KG1 (cell line): Measurements from ENCODE around the gene NRXN3.

ENCODE experiments used
- DNase-seq: peaks from one replicate; lab custom pipeline; 2025; lab: John Stamatoyannopoulos, UW

The NRXN3 gene

DNA sequence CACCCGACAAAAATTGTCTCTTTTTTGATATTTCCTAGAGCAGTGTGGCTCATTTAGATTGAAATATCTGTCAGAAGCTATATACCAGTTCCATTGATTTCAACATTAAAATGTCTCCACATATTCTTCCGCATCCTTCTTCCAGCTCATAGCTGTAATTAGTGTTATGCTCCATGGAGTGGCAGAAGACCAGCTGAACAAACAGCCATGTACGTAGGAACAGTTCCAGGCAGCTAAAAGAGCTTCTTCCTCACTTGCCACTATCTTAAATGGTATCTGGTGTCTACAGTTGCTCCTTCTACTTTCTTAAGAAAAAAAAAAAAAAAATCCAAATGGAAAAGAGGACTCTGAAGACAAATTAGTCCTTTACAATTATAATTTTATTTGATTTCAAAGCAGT, 1193.1 kb downstream of the NRXN3 start:
- no peak for DNase-seq

DNA sequence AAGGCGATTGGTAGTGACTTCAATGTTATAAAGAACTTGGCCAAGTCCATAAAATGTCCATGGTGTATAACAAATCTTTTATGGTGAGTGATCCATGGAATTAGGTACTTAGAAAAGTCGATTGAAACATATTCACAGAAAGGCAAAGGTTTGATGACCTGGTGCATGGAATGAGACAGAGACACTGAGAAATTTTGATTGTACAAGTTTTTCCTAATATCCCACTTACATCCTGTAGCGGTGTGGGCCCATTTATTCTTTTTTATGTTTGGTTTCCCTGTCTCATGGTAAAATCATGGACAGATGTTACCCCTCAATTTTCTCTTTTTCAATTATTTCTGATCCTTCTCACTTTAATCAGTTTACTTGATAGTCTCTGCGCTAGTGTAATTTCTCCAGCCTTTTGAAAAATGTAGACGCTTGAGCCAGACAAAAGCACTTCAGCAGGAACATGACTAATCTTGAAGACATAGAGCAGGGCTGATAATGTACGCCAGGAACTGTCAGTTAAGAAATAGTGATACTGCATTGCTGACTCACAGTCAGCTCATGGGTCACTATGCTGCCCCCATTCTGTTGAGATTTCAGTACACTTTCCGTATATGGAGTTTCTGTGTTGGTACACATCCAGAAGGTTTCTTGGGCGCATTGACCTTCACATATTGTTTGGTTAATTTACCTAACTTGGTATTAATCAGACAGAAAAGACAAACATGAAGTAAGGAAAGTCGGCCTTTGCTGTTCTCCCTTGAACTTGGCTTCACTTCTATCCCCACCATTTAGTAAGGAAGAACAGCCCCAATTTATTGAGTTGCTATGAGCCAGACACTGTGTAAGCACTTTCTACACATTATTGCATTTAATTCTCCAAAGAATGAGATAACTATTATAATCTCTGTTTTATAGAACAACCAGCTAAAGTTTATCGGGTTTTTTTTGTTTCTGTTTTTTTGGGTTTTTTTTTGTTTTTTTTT, 1199.5 kb downstream of the NRXN3 start:
- DNase-seq = no peak

DNA sequence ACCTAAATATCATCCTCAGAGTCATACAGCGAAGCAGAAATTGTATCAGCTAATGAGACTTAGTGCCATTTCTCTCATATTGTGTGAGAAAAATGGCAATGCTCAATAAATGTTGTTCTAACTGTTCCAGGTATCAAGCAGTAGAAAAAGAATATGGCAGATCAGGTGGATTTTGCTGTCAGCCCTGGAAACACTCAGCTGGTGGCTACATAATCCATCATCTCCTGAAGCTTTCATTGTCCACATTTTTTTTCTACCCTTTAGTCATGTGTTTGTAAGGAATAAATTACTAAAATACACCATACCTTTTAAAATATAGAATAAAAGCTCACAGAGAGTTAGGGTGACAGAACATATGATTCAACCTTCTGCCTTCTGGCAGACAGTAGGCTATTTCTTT, 1200.8 kb downstream of the NRXN3 start:
- no peak for DNase-seq

DNA sequence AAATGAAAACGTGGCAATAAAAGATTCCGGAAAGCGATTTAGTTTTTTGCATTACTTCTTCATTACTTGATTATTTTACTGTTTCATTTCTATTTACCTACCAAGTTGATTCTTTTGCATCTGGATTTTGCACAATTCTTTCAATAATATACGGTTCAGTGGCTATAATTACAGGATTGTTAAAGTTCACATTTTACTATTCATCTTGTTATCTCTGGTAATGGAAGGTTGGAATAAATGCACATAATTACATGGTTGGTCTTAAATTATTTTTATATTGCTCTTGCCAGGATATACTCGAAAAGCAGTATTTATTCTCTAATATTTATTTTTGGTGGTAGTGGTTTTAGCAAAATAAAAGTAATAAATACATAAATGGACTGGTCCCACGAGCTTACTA, 1203.3 kb downstream of the NRXN3 start:
- DNase-seq = no peak

DNA sequence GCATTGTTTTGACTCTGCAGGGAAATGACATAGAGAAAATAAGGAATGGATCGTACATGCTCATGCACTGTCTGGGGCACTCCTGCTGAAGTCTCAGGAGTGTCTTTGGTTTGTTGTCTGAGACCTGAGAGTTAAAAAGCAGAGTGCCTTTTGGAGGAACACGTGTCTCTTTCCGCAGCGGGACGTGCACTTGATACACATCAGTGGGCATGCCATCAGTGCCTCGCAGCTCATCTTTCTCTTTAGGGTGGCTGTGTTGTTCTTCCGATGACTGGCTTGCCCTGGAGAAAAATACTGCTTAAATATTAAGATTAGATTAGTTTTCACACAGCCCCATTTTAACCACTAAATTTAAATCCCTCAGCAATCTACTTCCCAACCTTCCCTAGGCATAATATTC, 1205.2 kb downstream of the NRXN3 start:
- DNase-seq = no peak

DNA sequence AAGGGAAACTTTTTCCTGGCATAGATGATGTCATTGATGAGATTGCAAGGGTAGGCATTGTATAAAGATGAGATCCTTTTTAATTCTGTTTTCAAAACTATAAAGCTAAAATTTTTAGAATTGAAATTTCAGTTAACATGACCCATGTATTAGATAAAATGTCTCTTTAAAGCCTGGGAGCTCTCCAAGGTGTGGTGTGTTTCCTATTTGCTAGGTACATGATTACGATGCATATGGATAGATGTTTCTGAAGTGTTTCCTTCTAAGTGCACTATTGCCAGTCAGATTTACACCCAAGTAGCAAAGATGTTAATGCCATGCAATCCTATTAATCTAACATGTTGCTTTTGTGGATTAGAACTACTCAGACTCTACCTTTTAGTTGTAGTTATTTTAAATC, 1206.4 kb downstream of the NRXN3 start:
- no peak for DNase-seq

DNA sequence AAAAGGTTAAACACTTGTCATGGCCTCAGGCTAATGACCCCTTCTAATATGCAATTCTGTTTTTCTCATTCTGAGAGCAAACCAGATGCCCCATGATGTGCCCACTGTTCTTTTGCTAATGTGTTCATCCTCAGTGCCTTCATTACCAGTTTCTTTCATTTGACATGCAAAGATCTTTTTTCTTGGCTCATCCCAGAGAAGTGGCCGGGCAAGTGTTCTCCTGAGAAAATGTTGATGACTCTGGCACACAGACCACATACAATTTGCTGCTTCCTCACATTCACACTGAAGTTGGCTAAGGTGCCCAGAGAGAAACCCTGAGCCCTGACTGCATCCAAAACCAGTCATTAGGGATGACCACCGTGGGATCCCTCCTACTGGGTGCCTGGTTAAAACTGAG, 1207.8 kb downstream of the NRXN3 start:
- no peak for DNase-seq

DNA sequence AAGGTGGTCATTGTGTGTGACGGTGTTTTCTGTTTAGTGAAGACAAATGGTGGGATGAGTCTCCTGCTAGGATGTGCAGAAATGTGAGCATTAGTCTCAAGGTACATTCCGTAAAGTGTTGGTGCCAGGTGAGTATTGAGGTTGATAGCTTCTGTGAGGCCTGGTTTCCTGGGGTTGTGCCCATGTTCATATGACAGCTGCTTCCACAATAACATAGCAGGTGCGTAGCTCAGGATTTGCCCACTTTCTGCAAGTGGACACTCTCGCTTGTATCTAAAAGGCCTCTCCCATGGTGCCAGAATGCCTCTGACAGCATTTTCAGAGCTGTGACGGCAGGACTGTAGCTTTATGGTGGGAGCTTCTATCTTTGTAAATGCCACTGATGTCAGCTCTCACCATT, 1209.1 kb downstream of the NRXN3 start:
- no peak for DNase-seq

DNA sequence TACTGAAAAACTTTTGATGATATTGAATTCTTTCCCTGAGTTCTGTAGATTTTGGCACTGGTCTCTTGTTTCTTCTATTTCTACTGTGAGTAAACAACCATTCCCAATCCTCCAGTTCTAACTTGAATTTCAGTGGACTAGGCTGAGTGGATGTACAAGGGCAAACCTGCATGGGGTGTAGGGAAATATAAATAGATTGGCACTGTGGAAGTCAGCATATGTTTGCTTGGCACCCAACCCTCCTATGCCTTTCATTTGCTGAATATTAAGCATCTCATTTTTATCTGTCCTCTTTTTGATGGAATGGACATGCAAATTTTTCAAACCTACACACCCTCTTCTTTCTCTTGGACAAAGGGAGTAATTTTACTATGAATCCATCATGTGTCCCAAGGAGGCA, 1212.9 kb downstream of the NRXN3 start:
- no peak for DNase-seq

DNA sequence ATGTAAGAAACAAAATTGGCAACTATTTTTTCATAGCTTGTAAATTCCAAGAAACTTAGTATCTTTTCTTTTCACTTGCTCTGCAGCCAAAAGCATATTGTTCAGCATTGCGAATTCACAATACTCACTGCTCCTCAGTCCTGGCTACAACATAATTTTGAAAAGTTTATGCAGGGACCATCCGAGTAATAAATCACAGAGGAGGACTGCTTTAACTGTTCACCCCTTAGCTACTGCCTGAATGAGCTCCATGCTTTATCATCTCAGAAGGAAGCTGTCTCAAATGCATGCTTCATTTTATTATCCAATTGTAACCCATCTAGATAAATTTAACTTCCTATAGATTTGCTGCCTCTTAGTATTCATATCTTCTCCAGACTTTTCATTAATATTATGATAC, 1213.3 kb downstream of the NRXN3 start:
- DNase-seq = no peak

DNA sequence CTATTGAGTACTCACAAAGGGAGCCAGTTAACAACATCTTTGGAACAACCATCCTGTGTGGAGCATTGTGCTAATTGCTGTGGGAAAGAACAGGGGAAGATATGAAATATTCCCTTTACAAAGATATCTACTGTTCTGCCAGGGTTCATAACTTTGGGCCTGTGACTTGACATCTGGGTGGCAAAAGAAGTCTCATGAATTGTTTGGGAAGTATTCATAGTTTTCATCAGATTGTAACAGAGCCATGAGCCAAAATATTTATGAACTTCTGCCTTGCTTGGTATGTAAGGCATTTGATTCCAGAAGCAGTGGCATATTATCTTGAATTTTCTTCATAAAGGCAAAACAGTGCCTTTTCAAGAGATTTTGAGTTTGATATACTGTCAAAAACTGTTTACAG, 1224.9 kb downstream of the NRXN3 start:
- DNase-seq = no peak

DNA sequence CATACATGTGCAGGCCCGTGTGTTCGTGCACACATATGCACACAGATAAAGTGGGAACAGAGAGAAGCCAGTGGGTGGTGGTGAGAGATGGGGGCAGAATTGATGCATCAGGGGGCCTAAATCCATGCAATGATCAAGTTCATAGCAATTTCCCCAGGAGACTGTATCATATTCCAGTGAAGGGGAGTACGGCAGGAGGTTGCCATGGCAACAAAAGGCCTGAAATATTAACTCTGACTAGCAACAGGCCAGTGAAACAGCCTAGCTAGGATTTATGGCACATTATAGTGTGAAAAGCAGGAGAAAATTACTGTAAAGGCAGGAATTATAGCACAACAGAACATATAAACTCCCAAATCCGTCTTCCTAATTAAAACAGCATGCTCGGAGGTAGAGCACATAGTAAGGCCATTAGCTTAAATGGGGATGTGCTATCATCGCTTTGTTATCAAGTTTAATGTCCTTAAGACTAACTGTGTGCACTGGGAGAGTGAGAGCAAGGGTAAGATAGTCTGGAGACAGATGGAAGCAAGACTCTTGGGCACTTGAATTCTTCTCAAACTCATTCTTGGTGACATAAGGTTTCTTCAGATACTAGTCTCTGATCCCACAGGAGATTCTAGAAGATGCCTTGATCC, 1234.8 kb downstream of the NRXN3 start:
- no peak for DNase-seq

DNA sequence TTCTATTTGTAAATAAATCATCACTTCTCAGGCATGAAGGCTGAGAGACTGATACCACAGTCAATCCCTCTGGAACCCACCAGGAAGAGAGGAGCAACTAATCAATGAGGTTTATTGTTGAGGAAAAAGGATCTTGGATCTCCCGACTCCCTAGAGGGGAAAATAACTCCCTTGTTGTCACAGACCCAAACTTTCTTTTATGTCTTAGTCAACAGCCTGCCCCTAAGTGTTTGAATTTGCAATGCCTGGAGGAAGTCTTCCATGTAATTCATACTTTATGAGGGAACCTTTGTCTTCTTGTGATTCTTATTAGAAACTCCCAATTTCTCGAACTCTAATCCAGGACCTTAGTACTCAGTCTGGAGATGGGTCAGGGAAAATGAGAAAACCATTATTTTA, 1235.3 kb downstream of the NRXN3 start:
- no peak for DNase-seq

DNA sequence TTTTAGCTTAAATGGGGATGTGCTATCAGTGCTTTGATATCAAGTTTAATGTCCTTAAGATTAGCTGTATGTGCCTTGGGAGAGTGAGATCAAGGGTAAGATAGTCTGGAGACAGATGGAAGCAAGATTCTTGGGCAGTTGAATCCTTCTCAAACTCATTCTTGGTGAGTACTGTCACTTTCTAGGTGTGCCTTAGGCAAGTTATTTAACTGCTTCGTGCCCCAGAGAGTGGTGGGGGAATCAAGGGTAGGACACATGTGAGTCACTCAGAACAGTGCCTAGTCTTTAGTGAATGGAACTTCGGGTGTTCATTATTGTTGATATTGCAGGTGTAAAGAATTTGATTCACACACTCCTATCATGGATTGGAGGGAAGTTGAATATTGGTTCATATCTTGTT, 1237.4 kb downstream of the NRXN3 start:
- DNase-seq = no peak

DNA sequence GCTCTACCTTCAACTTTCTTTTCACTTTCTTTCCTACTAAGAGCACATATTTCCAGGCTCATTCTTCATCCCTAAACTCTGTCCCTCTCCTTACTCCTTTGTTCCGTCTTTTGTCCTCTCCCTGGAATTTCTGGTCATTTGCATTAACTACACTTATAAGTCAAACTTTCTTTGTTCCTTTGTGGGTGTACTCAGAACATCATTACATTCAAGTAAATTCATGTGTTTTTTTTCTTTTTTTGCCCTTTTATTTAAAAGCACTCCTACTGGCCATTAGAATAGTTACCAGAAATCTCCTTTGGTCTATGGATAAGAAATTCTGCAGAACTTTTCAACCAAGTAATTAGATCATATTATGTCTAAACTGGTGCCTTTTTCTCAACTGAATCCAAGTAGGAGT, 1238.5 kb downstream of the NRXN3 start:
- no peak for DNase-seq

DNA sequence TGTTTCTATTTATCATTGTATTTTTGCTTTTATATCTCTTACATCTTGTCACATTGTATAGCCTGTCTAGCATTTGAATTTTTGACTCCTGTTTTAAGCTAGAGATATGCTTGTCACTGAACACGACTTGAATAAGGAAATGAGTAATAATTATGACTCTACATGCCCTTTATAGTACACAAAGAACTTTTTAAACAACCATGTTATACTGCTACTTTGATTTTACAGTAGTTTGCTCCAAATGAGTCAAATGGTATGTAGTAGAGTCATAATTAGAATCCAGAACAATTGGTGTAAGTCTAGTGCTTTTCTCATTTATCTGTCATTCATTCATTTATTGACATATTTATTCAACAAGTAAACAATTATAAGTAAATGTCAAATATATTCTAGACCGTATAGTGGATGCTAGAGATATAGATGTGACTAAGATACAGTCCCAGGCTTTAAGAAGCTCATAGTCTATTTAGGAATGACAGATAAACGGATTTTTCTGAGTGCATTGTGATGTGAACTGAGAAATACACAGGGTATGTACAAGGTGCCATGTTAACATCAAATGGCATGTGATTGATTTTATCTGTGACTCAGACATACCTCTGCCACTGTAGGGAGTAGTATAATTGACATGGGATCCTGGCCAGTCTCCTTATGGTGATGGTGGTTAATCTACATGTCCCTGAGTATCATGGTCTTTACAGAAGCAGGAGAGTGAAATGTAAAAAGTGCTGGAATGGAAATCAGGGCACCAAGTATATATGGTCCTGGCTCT, 1241.4 kb downstream of the NRXN3 start:
- DNase-seq = no peak

DNA sequence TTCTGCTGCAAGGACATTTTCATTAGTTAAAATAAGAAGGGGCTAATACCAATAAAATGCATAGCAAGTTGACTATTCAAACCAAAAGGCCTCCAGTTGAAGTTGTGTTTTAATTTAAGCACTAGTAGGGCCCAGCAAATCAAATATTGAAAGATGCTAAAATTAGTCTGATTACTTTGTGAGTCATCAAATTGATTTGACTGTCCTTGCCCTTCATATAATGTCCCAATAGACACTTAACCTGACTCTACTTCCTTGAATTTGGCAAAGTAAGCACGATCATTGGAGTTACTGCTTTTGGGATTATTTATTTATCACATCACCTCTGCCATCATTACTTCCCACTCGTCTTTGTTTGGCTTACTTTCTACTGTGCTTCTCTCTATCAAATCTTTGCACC, 1242.6 kb downstream of the NRXN3 start:
- DNase-seq = no peak

DNA sequence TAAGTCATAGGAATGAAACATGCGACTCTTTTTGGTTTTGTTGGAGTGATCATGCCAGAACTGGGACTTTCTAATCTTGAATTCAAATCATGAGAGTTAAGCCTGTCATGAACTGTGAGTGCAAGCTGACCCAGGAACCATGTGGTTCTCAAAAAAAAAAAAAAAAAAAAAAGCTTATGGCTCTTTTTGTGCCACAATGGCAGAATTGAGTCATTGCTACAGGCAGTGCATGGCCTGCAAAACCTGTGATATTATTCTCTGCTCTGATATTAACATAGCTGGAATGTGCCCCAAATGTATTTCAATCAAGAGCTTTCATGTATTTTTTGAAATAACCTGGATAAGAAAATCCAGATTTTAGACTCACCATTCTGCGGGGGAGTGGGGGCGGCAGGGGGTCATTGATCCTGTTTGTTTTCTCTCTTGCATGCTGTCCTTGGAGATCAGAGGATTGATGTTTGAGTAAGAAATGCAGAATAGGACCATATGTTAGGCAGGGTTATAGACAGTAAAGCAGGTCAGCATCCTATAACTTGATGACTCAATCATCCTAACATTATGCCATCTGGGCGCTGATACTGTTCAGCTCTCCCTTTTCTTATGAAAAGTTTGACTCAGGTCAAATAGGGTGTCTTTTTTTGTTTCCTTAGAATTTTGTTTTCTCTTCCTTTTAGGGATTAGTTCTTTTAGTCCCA, 1243.7 kb downstream of the NRXN3 start:
- DNase-seq = no peak

DNA sequence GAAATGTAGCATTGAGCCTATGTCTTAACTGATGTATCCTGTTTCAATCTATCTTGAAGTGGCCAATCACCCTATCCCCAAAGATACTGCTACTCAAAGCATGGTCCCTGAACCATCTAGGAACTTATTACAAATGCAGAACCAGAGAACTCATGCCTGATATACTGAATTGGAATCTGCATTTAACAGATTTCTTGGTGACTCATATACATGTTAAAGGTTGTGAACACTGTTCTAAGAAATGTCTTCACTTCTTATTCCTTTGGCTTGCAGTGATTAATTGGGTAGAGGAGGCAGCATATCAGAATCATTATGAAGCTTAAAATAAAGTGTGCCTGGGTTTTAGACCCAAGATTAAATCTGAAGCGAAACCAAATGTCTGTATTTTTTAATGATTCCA, 1245.6 kb downstream of the NRXN3 start:
- no peak for DNase-seq

DNA sequence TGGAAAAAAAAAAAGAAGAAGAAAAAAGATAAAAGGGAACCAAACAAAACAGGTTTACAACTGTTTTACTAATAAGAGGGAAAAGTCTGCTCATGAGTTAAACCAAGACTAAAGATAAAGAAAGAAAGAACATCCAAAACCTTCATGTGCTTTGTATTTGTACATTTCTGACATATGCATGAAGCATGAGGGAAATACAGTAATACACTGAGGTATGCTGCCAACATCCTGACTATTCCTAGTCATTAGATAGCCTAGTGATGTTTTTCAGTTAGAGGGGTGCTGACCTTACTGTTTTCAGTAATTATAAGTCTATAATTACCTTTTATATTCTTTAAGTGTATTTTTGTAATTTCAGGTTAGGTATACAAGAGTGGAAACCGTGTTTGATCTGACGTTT, 1247.8 kb downstream of the NRXN3 start:
- DNase-seq = no peak

DNA sequence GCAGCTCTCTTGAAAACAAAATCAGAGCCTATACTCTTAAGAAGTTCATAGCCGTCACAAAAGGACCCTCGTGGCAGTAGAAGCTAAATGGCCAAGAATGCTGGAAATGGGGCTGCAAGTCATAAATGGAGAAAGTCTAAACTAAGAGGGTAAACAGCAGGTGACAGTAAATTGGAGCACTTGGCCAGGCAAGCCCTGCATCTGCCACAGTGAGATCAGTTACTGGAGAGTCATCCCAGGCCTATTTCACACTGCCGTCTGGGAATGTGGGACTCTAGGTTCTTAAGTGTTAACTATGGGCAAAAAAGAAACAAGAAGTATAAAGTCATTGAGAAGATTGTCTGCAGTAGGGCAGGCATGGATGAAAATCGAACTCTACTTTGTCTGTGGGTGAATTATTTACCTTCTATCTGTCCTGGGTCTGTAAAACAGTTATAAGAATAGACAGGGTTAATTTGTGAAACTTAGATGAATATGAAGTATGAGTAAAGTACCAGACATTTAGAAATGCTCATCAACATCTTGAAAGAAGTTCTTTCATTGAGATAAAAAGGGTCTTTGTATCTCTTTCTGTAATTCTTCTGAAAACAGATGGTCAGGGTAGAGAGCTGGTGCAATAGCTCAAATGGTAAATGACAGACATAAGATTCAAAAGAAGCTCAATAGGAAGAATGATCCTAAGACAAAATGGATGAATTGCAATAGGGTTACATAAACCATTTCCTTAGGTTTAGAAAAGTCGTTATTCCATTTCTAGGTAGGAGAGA, 1248.7 kb downstream of the NRXN3 start:
- DNase-seq = no peak
